ENCODE data around the gene GAB3.
"Not testable (repeated sequence)": the region's sequence is repeated elsewhere in the genome, so short reads cannot be mapped to it uniquely, and the experiment has no call there.

Gene GAB3

DNA sequence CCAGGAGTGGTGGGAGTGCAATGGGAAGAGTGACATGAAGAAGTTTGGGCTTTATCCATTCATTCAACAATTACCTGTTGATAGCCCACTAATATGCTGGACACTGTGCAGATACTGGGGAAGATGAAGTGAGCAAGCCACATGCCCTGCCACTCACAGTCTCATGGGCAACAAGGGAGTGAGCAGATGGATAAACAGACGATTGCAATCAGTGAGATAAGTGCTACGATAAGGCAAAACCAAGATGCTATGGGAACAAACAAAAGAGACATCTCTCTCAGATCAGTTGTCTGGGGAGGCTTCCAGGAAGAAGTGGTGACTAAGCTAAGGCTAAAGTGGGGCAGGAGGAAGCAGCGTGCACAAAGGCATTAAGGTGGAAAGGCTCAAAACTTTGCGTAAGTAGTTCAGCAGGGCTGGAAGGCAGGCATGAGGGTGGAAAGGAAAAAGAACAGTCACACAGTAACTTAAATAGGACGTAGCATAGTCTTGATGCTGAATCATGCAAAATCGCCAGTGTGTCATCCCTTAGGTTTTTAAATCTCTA is 31.7 kb downstream of the GAB3 start:
- DNase-seq (ENCODE audit: low spot score) = no peak

GRCh38 chrX:154718616-154719015 is 32.3 kb downstream of the GAB3 start:
- no peak for DNase-seq (ENCODE audit: low spot score)

DNA sequence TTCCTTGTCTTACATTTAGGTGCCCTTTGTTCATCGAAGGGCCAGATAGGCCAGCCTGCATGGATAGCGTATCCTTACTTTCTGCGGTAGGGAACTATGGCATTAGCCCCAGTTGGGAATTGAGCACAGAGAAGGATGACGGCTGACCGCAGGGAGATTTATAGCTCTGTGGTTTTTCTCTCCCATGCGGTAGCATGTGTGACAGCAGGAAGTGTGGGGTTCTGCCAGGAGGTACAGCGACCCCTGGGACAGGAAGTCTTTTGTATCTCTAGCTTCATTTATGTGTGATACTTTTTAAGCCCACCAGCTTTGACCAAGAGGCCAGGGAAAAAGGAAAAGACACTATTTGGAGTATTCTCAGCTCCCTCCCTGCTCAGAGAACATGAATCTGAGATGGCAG is 33.1 kb downstream of the GAB3 start:
- no peak for DNase-seq (ENCODE audit: low spot score)

- DNase-seq (ENCODE audit: low spot score) = no peak
These were observed 35.1 kb downstream of the GAB3 start for GRCh38 chrX:154715825-154716224.

DNA sequence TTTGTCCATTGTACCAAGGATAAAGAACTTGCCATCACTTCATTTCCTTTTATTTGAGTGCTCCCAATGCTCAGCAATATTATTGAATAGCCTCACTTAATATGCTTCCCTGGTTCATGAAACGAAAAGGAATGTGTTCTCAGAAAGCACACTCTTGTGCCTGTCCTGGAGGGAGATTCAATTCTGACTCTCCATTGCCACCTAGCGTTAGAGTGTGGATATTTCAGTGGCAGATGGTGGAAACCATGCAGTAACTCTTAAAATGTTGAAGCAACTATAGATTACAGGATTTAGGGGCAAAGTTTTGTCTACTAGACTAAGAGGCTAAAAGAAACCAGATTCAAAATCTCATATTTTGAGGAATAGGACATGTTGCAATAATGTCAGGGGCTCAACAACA is 36.0 kb downstream of the GAB3 start:
- DNase-seq (ENCODE audit: low spot score) = peak; percentile 18

- DNase-seq (ENCODE audit: low spot score) = no peak
These were observed 37.8 kb downstream of the GAB3 start for GRCh38 chrX:154712781-154713740.

DNA sequence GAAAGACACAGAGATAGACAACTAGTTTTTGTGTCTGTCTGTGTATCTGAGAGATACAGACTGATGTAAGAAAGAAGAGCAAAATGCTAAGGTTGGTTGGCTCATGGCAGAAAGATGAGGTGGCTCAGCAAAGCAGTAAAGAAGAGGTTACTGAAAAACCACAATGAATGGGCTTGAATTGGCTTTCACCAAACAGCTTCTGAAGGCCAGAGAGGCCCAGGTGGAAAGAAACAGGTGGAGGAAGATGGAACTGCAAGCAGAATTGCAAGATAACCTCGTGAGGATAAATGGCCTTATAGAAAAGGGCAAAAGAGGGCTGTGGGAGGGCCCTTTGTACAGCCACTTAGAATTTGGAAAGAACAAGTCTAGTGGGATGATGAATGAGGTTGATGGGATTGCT is 39.6 kb downstream of the GAB3 start:
- no peak for DNase-seq (ENCODE audit: low spot score)

- no peak for DNase-seq (ENCODE audit: low spot score)
These were observed 40.6 kb downstream of the GAB3 start for GRCh38 chrX:154710309-154710708.

DNA sequence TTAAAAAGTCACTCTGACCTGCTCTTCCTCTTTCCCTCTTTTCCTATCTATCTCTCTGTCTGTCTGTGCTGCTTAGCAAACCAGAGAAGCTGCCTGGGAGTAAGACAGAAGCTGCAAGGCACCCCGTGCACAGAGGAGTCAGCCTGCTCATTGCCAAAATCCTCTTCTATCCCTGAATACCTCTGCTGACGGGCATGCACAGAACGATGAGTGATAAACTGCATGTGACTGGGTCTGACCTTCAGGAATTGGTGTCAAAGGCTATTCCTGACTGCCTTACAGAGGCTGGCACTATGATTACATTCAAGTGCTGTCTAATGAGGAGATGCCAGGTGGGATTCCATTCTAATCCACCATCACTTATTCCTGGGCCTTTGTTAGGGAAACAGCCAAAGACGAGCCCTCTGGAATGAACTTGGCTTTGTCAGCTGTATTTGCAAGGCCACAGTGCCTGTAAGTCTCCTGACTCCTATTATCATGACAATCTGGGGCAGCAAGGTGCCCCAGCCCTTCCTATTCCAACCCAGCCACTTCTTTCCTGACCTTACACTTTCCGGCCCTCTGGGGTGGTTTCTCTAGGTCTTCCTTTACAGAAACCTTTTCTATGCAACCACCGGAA is 52.1 kb downstream of the GAB3 start:
- DNase-seq (ENCODE audit: low spot score) = no peak

DNA sequence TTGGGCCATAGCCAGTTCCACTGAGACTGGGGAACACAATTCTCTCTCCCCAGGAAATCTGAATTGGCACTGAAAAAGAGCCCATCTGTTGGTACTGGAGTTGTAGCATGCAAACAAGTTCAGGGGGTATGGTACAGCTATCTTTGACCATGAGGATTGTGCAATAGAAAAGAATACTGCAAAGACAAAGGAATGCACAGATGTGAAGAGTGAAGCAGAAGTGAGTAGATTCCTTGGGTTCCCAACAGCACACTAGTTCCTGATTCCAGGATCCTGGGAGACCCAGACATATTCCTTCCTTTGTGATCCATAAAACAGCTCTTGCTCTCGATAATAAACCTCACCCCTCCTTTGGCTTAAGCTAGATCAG is 54.2 kb downstream of the GAB3 start:
- no peak for DNase-seq (ENCODE audit: low spot score)

DNA sequence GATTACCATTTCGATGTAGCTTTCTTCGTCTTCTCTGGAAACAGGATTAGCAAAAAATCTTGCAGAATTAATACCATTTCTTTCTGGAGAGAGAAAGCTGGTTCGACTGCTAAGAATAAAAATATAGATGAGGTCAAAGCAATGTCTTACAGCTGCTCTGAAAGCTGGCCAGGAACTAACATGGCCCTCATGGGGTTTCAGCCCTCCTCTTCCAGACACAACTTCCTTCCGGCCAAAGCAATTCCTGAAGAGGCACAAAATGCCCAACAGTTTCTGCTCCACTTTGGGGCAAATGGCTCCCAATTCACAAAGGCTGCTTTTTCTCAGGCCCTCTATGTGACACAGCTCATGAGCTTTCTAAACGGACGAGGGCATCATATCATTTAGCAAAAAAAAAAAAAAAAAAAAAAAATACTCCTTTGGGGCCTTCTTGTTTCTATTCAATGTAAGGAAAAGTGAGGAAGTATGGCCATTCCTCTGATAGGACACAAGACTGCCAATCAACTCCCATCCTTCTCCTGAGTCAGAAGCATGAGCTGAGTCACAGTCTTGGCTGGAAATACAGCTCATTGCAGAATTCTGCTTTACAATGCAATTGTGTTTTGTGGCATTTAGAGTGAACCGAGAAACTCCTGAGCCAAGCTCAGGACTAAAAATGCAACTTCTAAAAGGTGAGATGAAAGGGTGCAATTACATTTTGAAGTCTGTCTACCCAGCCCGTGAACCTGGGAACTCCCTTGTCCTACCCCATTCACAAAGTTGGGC is 54.8 kb downstream of the GAB3 start:
- no peak for DNase-seq (ENCODE audit: low spot score)

DNA sequence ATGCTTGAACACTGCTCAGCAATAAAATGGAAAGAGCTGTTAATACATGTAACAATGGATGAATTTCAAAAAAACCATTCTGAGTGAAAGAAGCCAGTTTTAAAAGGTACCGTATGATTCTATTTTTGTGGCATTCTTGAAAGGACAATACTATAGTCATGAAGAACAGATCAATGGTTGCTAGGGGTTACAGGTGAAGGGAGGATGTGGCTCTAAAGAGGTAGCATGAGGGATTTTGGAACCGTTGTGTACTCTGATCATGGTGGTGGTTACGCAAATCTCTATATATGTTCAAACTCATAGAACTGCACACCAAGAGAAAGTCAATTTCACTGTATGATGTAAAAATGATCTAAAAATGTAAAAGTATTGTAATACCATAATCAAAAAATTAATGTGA is 57.5 kb downstream of the GAB3 start:
- no peak for DNase-seq (ENCODE audit: low spot score)

DNA sequence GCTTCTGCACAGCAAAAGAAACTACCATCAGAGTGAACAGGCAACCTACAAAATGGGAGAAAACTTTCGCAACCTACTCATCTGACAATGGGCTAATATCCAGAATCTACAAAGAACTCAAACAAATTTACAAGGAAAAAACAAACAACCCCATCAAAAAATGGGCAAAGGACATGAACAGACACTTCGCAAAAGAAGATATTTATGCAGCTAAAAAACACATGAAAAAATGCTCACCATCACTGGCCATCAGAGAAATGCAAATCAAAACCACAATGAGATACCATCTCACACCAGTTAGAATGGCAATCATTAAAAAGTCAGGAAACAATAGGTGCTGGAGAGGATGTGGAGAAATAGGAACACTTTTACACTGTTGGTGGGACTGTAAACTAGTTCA is 60.4 kb downstream of the GAB3 start:
- DNase-seq (ENCODE audit: low spot score) = not testable (repeated sequence)

GRCh38 chrX:154672084-154672483 is 78.8 kb downstream of the GAB3 start:
- DNase-seq (ENCODE audit: low spot score) = not testable (repeated sequence)

DNA sequence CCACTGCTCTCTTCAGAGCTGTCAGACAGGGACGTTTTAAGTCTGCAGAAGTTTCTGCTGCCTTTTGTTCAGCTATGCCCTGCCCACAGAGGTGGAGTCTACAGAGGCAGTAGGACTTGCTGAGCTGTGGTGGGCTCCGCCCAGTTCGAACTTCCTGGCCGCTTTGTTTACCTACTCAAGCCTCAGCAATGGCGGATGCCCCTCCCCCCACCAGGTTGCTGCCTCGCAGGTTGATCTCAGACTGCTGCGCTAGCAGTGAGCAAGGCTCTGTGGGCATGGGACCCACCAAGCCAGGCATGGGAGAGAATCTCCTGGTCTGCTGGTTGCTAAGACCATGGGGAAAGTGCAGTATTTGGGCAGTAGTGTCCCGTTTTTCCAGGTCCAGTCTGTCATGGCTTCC is 80.0 kb downstream of the GAB3 start:
- DNase-seq (ENCODE audit: low spot score) = not testable (repeated sequence)

- DNase-seq (ENCODE audit: low spot score) = no peak
These were observed 89.0 kb downstream of the GAB3 start for GRCh38 chrX:154661899-154662298.

- no peak for DNase-seq (ENCODE audit: low spot score)
These were observed 89.7 kb downstream of the GAB3 start for GRCh38 chrX:154661170-154661569.

- no peak for DNase-seq (ENCODE audit: low spot score)
These were observed 90.3 kb downstream of the GAB3 start for GRCh38 chrX:154660541-154660940.

DNA sequence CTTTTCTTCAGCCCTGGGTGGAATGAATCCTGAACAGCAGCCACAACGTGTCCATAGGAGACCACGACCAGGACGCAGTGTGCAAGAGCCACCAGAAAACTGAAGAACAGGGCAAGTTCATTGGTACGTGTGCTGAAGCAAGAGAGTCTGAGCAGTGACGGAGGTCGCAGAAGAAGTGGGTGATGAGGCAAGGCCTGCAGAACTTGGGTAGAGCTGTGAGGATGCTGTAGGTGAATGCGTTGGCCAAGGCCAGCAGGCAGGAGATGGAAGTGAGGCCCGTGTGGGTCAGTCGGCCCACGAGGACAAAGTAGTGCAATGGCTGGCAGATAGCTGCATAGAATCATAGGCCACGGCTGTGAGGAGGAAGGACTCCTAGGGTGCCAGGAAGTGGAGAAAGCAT is 91.9 kb downstream of the GAB3 start:
- no peak for DNase-seq (ENCODE audit: low spot score)

GRCh38 chrX:154658187-154658586 is 92.7 kb downstream of the GAB3 start:
- no peak for DNase-seq (ENCODE audit: low spot score)

GRCh38 chrX:154657226-154657805 is 93.6 kb downstream of the GAB3 start:
- no peak for DNase-seq (ENCODE audit: low spot score)

GRCh38 chrX:154655786-154656185 is 95.1 kb downstream of the GAB3 start:
- no peak for DNase-seq (ENCODE audit: low spot score)

All from HuH-7.5 (cell line).